NT2/D1 (cell line): Measurements from ENCODE around the gene AGAP2.

ENCODE experiments used
- YY1 ChIP-seq: IDR thresholded peaks from 2 replicates; pipeline ENCODE4 v1.6.1; 2011; ENCODE audit not compliant: insufficient read length, insufficient read depth
- ZNF274 ChIP-seq: IDR thresholded peaks from 2 replicates; pipeline ENCODE4 v1.6.1; 2011; ENCODE audit warnings: mild to moderate bottlenecking, low read depth, low read length

- TF ChIP-seq ZNF274 (no peak), YY1 (no peak)
These were observed 7.5 kb upstream of the AGAP2 start for GRCh38 chr12:57746025-57746424.
